SU-DHL-6 (cell line): Measurements from ENCODE around the gene UBALD2.

Experiments
- H2AFZ ChIP-seq: fragments of 200-600 bp; sonication (generic); 2 replicates; pipeline ENCODE4 v1.6.1; 2014; ENCODE audit warnings: low read depth, mild to moderate bottlenecking, moderate library complexity, mixed read lengths, antibody characterized with exemption, low read length; ENCODE audit not compliant: severe bottlenecking
- H3F3A ChIP-seq: fragments of 200-600 bp; shearing (Covaris generic); 2 replicates; pipeline ENCODE4 v1.6.0; 2016; ENCODE audit warnings: antibody characterized with exemption, mild to moderate bottlenecking; ENCODE audit not compliant: insufficient read depth
- H3K27ac ChIP-seq: fragments of 200-600 bp; sonication (generic); 2 replicates; pipeline ENCODE4 v1.5.1; 2016; ENCODE audit warnings: low read depth, mild to moderate bottlenecking, low read length, moderate library complexity, mixed read lengths
- H3K27me3 ChIP-seq: fragments of 200-600 bp; sonication (generic), shearing (Covaris generic); 2 replicates; pipeline ENCODE4 v1.6.0; 2014; ENCODE audit warnings: mild to moderate bottlenecking, low read length
- H3K36me3 ChIP-seq: fragments of 200-600 bp; sonication (generic); 2 replicates; pipeline ENCODE4 v1.6.1; 2014; ENCODE audit warnings: mild to moderate bottlenecking, low read length, mixed read lengths
- H3K4me2 ChIP-seq: fragments of 300-600, 200-600 bp; shearing (Covaris generic), sonication (generic); 2 replicates; pipeline ENCODE4 v1.6.0; 2014; ENCODE audit warnings: low read length, low read depth, mild to moderate bottlenecking; ENCODE audit not compliant: poor library complexity, severe bottlenecking
- H3K4me3 ChIP-seq: fragments of 200-600 bp; sonication (generic); 2 replicates; pipeline ENCODE4 v1.5.1; 2014; ENCODE audit warnings: antibody characterized with exemption, low read length, mild to moderate bottlenecking, mixed read lengths; ENCODE audit not compliant: insufficient read depth, poor library complexity, severe bottlenecking
- H3K79me2 ChIP-seq: fragments of 200-600 bp; sonication (generic); 2 replicates; pipeline ENCODE4 v1.6.1; 2014; ENCODE audit warnings: mild to moderate bottlenecking, low read length, moderate library complexity; ENCODE audit not compliant: insufficient read depth
- H3K9ac ChIP-seq: fragments of 200-600 bp; sonication (generic); 2 replicates; pipeline ENCODE4 v1.7.0; 2014; ENCODE audit warnings: mild to moderate bottlenecking, low read length
- H3K9me2 ChIP-seq: fragments of 200-600 bp; sonication (generic); replicated peaks from 2 replicates; pipeline ENCODE4 v1.6.1; 2014; ENCODE audit warnings: low read length; ENCODE audit not compliant: insufficient read depth
- H3K9me3 ChIP-seq: fragments of 200-600 bp; sonication (generic); 2 replicates; pipeline ENCODE4 v1.6.1; 2014; ENCODE audit warnings: low read length, mixed read lengths; ENCODE audit not compliant: insufficient read depth
- H4K20me1 ChIP-seq: fragments of 200-600 bp; sonication (generic); 2 replicates; pipeline ENCODE4 v1.6.1; 2014; ENCODE audit warnings: low read depth, mild to moderate bottlenecking, antibody characterized with exemption, low read length, moderate library complexity, mixed read lengths
- CTCF ChIP-seq: fragments of 200-600 bp; sonication (generic); IDR thresholded peaks from one replicate; pipeline ENCODE4 v1.5.1; 2017; ENCODE audit warnings: antibody characterized with exemption, mild to moderate bottlenecking, low read length, moderate library complexity; ENCODE audit not compliant: insufficient read depth, poor library complexity, severe bottlenecking
- EZH2phosphoT487 ChIP-seq: fragments of 200-600 bp; sonication (generic), shearing (Covaris generic); conservative IDR thresholded peaks from 2 replicates; pipeline ENCODE4 v1.6.1; 2018; ENCODE audit warnings: mild to moderate bottlenecking, antibody characterized with exemption, low read length, moderate library complexity, mixed read lengths

The UBALD2 gene

GRCh38 chr17:76270770-76271668, 5.9 kb downstream of the UBALD2 start:
- peaks cover 20% of the 10 kb centered on the region for H3K79me2 ChIP-seq
- peak overlapping the region; percentile 74 for H3K4me2 ChIP-seq
- peak overlapping the region; percentile 98 for H3K27ac ChIP-seq
- peak overlapping the region; percentile 49 for H3K4me3 ChIP-seq
- no peaks in the 10 kb centered on the region for H3K9me2 ChIP-seq
- no peaks in the 10 kb centered on the region for H3K36me3 ChIP-seq
- TF ChIP-seq CTCF: no peak
- no peak for TF ChIP-seq EZH2phosphoT487
- H2AFZ ChIP-seq: no peak overlapping the region
- H3F3A ChIP-seq: peaks cover 70% of the 10 kb centered on the region
- peak overlapping the region; percentile 79 for H3K9ac ChIP-seq
- no peaks in the 10 kb centered on the region for H3K27me3 ChIP-seq
- no peaks in the 10 kb centered on the region for H4K20me1 ChIP-seq
- no peaks in the 10 kb centered on the region for H3K9me3 ChIP-seq

- Histone ChIP-seq H3K36me3 (no peaks in the 10 kb centered on the region), H3K27ac (peak overlapping the region; percentile 98), H3K9ac (peak overlapping the region; percentile 79), H3K79me2 (peaks cover 11% of the 10 kb centered on the region), H3K4me2 (peak overlapping the region; percentile 74), H2AFZ (no peak overlapping the region), H3K9me3 (no peaks in the 10 kb centered on the region), H3K27me3 (no peaks in the 10 kb centered on the region), H4K20me1 (no peaks in the 10 kb centered on the region), H3K4me3 (peak overlapping the region; percentile 49), H3F3A (peaks cover 63% of the 10 kb centered on the region), H3K9me2 (no peaks in the 10 kb centered on the region)
- TF ChIP-seq CTCF (no peak), EZH2phosphoT487 (no peak)
These were observed 6.8 kb downstream of the UBALD2 start for GRCh38 chr17:76271669-76272540.

- TF ChIP-seq EZH2phosphoT487 (no peak), CTCF (no peak)
- H3F3A ChIP-seq: peaks cover 54% of the 10 kb centered on the region
- no peaks in the 10 kb centered on the region for H3K27me3 ChIP-seq
- H3K79me2 ChIP-seq: peaks cover 5% of the 10 kb centered on the region; the same call in 1 of the 2 replicates
- H2AFZ ChIP-seq: no peak overlapping the region
- peak overlapping the region; percentile 79 for H3K9ac ChIP-seq
- H3K4me3 ChIP-seq: peak overlapping the region; percentile 3
- no peaks in the 10 kb centered on the region for H4K20me1 ChIP-seq
- no peaks in the 10 kb centered on the region for H3K9me2 ChIP-seq
- H3K36me3 ChIP-seq: no peaks in the 10 kb centered on the region
- H3K4me2 ChIP-seq: peak overlapping the region; percentile 74
- H3K27ac ChIP-seq: peak overlapping the region; percentile 98
- H3K9me3 ChIP-seq: no peaks in the 10 kb centered on the region
These were observed 7.6 kb downstream of the UBALD2 start for GRCh38 chr17:76272541-76273444.
